Thymus (tissue), 11 donors: Measurements from ENCODE around the gene LINGO3. TPM values are rescaled to one million over a fixed set of nuclear protein-coding genes. Genes with fewer than 3 reads are reported as not detected.

ENCODE experiments used
- DNase-seq, 9 donors: peaks; one replicate each; pipeline ENCODE4 v3.0.0-alpha.2; 2013; ENCODE audit warnings: low spot score in 9 of 9, low read depth in 6 of 9, missing footprints in 1 of 9
- H3K27ac ChIP-seq, 2 donors: one replicate each; pipeline ENCODE4 v1.5.1; 2013; ENCODE audit warnings: control low read depth in 1 of 2, low read depth in 1 of 2, low read length in 1 of 2, mild to moderate bottlenecking in 1 of 2, moderate library complexity in 1 of 2
- H3K27me3 ChIP-seq, 2 donors: one replicate each; pipeline ENCODE4 v1.5.1; 2013; ENCODE audit warnings: low read length in 1 of 2; ENCODE audit not compliant: control insufficient read depth in 2 of 2, insufficient read depth in 1 of 2
- H3K36me3 ChIP-seq, 2 donors: one replicate each; pipeline ENCODE4 v1.5.1; 2013; ENCODE audit warnings: low read length in 1 of 2, mild to moderate bottlenecking in 1 of 2, moderate library complexity in 1 of 2; ENCODE audit not compliant: control insufficient read depth in 2 of 2, insufficient read depth in 2 of 2
- H3K4me1 ChIP-seq, 2 donors: one replicate each; pipeline ENCODE4 v1.5.1; 2013; ENCODE audit warnings: low read length in 2 of 2; ENCODE audit not compliant: control insufficient read depth in 2 of 2, insufficient read depth in 2 of 2
- H3K4me3 ChIP-seq, 2 donors: one replicate each; pipeline ENCODE4 v1.5.1; 2013; ENCODE audit warnings: low read length in 2 of 2, control low read depth in 1 of 2, mild to moderate bottlenecking in 1 of 2
- H3K9me3 ChIP-seq, 2 donors: one replicate each; pipeline ENCODE4 v1.5.1; 2013; ENCODE audit warnings: low read length in 1 of 2, mild to moderate bottlenecking in 1 of 2; ENCODE audit not compliant: control insufficient read depth in 2 of 2, insufficient read depth in 1 of 2
- WGBS: extraction: QIAGEN DNeasy Blood & Tissue Kit; methylation state at CpG from one replicate; pipeline ENCODE4 v1.1.7; 2013; 5-methylcytosine and 5-hydroxymethylcytosine counted together
- polyA plus RNA-seq: library from polyadenylated mRNA; stranded (reverse); fragments of 200-250 nt; gene quantifications from one replicate; pipeline ENCODE4 v1.2.3, GENCODE V29; 2013
- total RNA-seq: library from RNA; stranded (reverse); fragments of 120-200 nt; gene quantifications from one replicate; pipeline ENCODE4 v1.2.4, GENCODE V29; 2013
- donor health status: healthy.

LINGO3 gene
- total and polyA plus RNA-seq, 2 donors, result 0.05 to 0.16 TPM

DNA sequence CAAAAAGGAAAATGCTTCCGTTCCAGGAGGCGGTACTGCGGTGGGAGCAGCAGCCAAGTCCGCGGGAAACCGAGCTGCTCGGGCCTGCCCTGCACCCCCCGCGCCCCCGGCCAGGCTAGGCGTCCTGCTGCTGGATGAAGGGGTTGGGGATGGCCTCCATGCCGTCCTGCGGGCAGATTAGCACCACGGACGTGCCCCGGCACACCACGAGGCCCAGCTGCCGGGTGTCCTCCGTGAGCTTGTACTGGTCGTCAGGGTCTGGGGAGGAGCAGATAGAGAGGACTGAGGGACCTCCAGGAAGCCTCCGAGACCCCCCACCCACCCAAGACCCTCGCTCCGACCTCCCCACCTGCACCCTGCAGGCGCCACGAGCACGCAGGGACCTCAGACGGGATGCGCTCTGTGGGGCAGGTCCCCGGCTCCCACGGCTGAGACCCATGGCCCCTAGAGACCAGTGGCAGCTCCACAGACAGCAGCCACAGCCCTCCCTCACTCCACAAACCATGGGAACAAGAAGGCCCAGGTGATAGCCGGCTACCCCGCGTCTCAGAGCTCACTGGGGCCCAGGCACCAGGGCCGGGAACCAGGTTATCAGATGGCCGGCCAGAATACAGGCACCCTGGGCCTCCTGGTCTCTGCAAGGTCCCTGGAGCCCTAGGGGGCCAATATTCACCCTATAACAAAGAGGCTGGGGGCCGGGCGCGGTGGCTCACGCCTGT is 13.8 kb upstream of the LINGO3 start:
- WGBS, result 98% methylated on average over 39 of the region's 39 CpGs
- Histone ChIP-seq H3K9me3 (no peaks in the 10 kb centered on the region), H3K4me3 (no peak overlapping the region), H3K27ac (no peak overlapping the region), H3K36me3 (peaks cover 26 to 41% of the 10 kb centered on the region in 2 donors), H3K4me1 (peaks cover 0 to 9% of the 10 kb centered on the region in 2 donors), H3K27me3 (peaks cover 0 to 2% of the 10 kb centered on the region in 2 donors)
- DNase-seq, result no peak

DNA sequence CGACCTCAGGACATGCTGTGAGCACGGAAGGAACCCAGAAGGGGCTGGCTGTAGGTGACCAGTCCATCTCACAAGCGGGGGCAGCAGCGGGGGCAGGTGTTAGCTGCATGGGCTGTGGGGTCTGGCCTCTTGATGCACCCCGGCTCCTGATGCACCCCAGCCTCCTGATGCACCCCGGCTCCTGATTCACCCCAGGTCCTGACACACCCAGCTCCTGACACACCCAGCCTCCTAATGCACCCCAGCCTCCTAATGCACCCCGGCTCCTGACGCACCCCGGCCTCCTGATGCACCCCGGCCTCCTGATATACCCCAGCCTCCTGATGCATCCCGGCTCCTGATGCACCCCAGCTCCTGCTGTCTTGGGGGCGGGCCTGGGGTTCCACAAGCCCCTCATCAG is 13.0 kb upstream of the LINGO3 start:
- WGBS, result 91% methylated on average over 12 of the region's 12 CpGs

DNA sequence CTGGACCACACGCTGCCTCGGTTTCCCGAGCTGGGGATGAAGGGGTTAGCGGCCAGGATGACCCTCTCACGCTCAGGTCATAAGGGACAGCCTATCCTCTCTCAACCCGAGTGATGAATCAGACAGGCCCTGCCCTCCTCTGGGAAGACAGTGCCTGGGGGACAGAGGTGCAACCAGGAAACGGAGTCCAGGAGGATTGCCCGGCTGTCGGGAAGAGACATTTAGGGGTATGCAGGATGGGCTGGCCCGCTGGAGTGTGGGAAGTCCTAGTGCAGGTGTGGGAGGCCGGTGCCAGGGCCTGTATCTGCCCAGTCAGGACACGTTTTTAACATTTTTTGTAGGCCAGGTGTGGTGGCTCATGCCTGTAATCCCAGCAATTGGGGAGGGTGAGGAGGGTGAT is 12.1 kb upstream of the LINGO3 start:
- no peak overlapping the region for H3K4me3 ChIP-seq
- 95% methylated on average over 12 of the region's 12 CpGs for WGBS
- H3K27me3 ChIP-seq, result peaks cover 0 to 15% of the 10 kb centered on the region in 2 donors
- no peak for DNase-seq
- peaks cover 0 to 3% of the 10 kb centered on the region in 2 donors for H3K4me1 ChIP-seq
- peaks cover 26 to 34% of the 10 kb centered on the region in 2 donors for H3K36me3 ChIP-seq
- H3K9me3 ChIP-seq, result peaks cover 2 to 8% of the 10 kb centered on the region in 2 donors
- no peak overlapping the region for H3K27ac ChIP-seq

More for the DNA sequence above, 13.0 kb upstream of the LINGO3 start:
- H3K4me3 ChIP-seq, result no peak overlapping the region
- no peak for DNase-seq
- H3K27me3 ChIP-seq, result peaks cover 0 to 10% of the 10 kb centered on the region in 2 donors
- H3K36me3 ChIP-seq, result peaks cover 26 to 39% of the 10 kb centered on the region in 2 donors
- H3K4me1 ChIP-seq, result peaks cover under 1 to 8% of the 10 kb centered on the region in 2 donors
- H3K9me3 ChIP-seq, result peaks cover 0 to 1% of the 10 kb centered on the region in 2 donors
- H3K27ac ChIP-seq, result no peak overlapping the region

DNA sequence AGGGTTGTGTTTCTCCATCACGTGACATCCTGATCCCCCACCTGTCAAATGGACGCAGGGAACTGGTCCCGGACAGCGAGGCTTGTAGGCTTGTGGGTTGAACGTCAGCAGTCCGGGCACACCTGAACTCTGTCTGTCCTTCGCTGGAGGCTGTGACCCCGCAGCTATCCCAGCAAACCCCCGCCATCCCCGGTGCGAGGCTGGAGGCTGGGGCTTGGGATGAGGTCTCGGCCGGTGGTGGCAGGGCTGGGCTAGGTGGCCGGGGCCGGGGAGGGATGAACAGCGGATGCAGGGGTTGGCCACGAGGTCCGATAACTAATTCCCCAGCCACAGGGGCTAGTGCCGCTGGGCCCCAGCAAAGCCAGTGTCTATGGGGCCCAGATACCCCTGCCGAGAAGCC is 11.6 kb upstream of the LINGO3 start:
- Histone ChIP-seq H3K27ac (no peak overlapping the region), H3K27me3 (peaks cover 0 to 17% of the 10 kb centered on the region in 2 donors), H3K4me1 (peaks cover 0 to 3% of the 10 kb centered on the region in 2 donors), H3K9me3 (peaks cover 7 to 8% of the 10 kb centered on the region in 2 donors), H3K36me3 (peaks cover 25 to 29% of the 10 kb centered on the region in 2 donors), H3K4me3 (no peak overlapping the region)
- WGBS, result 96% methylated on average over 20 of the region's 20 CpGs
- no peak for DNase-seq

DNA sequence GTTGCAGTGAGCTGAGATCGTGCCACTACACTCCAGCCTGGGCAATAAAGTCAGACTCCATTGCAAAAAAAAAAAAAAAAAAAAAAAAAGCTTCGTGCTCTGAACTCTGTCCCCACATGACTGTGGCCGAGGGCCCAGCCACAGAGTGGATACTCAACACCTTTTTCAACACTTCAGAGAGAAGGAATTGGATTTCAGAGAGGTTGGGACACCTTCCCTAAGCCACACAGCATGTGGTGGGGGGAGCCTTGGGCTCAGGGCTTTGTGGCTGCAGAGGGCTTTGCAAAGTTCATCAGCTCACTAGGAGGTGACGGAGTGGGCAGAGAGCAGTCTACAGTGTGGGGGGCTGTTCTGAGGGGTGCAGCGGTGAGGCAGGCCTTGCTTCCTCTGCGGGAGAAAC is 11.0 kb upstream of the LINGO3 start:
- 94% methylated on average over 6 of the region's 6 CpGs for WGBS
- H3K27ac ChIP-seq, result no peak overlapping the region

DNA sequence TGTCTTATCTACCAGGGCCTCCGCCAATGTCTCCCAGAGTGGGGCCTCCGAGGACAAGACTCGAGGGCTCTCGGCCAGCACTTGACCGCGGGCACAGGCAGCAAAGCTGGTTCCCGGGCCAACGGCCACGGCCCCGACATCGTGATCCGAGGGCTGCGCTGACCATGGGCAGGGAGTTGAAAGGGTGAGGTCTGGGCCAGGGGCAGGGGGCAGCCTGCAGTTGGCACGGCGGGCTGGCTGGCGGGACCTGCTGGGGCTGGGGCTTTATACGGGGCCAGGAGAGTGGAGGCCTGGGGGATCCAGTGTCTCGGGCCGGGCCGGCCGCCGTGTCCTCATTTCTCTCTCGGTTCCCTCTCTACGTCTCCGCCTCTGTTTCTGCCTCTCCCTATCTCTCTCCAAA is 9.8 kb upstream of the LINGO3 start:
- no peak overlapping the region for H3K27ac ChIP-seq
- peaks cover 5 to 6% of the 10 kb centered on the region in 2 donors for H3K4me1 ChIP-seq
- peaks cover 0 to 30% of the 10 kb centered on the region in 2 donors for H3K27me3 ChIP-seq
- H3K9me3 ChIP-seq, result peaks cover 8 to 10% of the 10 kb centered on the region in 2 donors
- no peak overlapping the region for H3K4me3 ChIP-seq
- H3K36me3 ChIP-seq, result peaks cover 12 to 14% of the 10 kb centered on the region in 2 donors
- WGBS, result 96% methylated on average over 25 of the region's 25 CpGs
- no peak for DNase-seq

More for the DNA sequence above, 11.0 kb upstream of the LINGO3 start:
- Histone ChIP-seq H3K4me1 (peaks cover 0 to 3% of the 10 kb centered on the region in 2 donors), H3K9me3 (peaks cover 7 to 8% of the 10 kb centered on the region in 2 donors), H3K36me3 (peaks cover 19 to 23% of the 10 kb centered on the region in 2 donors), H3K27me3 (peaks cover 0 to 21% of the 10 kb centered on the region in 2 donors), H3K4me3 (no peak overlapping the region)
- no peak for DNase-seq

DNA sequence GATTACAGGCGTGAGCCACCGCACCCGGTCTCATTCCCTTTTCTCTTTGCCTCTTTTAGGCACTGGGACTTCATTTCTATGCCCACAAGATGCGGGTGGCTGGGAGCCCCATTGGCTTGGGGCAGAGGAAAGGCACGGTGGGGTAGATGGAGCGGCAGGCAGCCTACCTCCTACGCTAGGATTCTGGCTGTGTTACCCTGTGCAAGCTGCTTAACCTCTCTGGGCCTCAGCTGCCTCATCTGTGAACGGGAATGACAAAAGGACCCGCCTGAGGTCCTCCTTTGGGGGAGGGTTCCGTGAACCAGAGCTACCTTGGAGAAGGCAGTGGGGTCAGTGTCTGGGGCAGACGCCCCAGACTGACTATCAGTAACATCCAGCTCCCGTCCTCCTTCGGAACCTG is 9.3 kb upstream of the LINGO3 start:
- H3K27ac ChIP-seq, result no peak overlapping the region
- peaks cover 6 to 10% of the 10 kb centered on the region in 2 donors for H3K4me1 ChIP-seq
- H3K4me3 ChIP-seq, result no peak overlapping the region
- WGBS, result 98% methylated on average over 13 of the region's 13 CpGs
- no peak for DNase-seq
- H3K36me3 ChIP-seq, result peaks cover 9 to 13% of the 10 kb centered on the region in 2 donors
- H3K27me3 ChIP-seq, result peaks cover 0 to 35% of the 10 kb centered on the region in 2 donors
- H3K9me3 ChIP-seq, result peaks cover 8 to 10% of the 10 kb centered on the region in 2 donors

DNA sequence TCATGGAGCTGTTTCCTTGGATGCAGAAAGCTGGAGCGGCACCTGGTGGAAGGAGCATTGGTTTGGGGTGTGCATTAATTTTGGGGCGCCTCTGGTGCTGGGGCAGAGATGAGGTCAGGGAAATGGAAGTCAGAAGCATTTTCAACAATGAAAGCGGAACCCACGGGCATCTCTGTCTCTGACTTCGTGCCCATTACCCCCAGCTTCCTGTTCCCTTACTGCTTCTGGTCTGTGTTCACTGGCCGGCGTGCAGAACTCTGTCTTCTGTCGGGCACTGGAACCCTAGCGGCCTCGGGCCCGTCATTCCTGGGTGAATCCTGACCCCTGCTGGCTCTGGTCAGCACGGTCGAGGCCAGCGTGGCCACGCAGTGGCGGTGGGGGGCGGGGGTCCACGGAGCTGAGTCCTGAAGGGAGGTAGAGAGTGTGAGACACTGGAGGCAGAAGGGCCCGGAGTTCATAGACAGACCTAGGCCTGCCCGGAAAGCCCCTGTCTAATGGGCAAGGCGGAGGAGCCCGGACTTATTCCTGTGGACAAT is 7.9 kb upstream of the LINGO3 start:
- H3K4me1 ChIP-seq, result peaks cover 6 to 13% of the 10 kb centered on the region in 2 donors
- WGBS, result 53% methylated on average over 22 of the region's 22 CpGs
- H3K36me3 ChIP-seq, result peaks cover 0 to 2% of the 10 kb centered on the region in 2 donors
- H3K4me3 ChIP-seq, result no peak overlapping the region
- peaks cover 0 to 48% of the 10 kb centered on the region in 2 donors for H3K27me3 ChIP-seq
- peaks cover 8 to 10% of the 10 kb centered on the region in 2 donors for H3K9me3 ChIP-seq
- no peak overlapping the region for H3K27ac ChIP-seq
- DNase-seq, result no peak

DNA sequence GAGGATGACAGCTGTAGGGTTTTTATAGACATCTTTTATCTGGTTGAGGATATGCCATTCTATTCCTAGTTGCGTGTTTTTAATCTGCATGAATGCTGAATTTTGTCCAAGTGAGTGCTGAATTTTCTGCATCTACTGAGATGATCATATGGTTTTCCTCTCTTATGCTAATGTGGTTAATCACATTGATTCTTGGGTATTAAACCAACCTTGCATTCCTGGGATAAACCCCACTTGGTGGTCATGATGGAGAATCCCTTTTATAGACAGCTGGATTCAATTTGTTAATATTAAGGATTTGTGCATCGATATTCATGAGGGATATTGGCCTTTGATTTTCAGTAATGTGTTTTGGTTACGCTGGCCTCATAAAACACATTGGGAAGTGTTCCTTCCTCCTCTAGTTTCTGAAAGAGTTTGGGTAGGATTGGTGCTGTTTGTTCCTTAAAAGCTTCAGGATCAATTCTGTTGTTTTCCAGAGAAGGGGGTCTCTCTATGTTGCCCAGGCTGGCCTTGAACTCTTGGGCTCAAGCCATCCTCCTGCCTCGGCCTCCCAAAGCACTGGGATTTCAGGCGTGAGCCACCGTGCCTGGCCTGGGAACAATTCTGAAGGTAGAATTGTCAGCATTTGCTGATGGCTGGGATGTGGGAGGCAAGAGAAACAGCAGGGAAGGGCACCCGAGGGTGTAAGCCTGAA is 7.3 kb upstream of the LINGO3 start:
- WGBS, result 92% methylated on average over 7 of the region's 7 CpGs

More for the DNA sequence above, 7.3 kb upstream of the LINGO3 start:
- H3K4me1 ChIP-seq, result peaks cover 6 to 13% of the 10 kb centered on the region in 2 donors
- no peak overlapping the region for H3K4me3 ChIP-seq
- no peak for DNase-seq
- H3K36me3 ChIP-seq, result no peaks in the 10 kb centered on the region
- peaks cover 2 to 54% of the 10 kb centered on the region in 2 donors for H3K27me3 ChIP-seq
- no peak overlapping the region for H3K27ac ChIP-seq
- H3K9me3 ChIP-seq, result peaks cover 8 to 10% of the 10 kb centered on the region in 2 donors
